Panc1 (cell line): ENCODE data around the gene MTF1.

ENCODE experiments used
- POLR2AphosphoS5 ChIP-seq: IDR thresholded peaks from 2 replicates; pipeline ENCODE4 v1.6.1; 2012; ENCODE audit warnings: mild to moderate bottlenecking, low read depth, low read length, moderate library complexity
- TF ChIP-seq, protein P1 (sequence below): fragments of 450-650 bp; IDR thresholded peaks from 2 replicates; pipeline ENCODE4 v1.5.1; 2017; ENCODE audit warnings: mild to moderate bottlenecking
- TF ChIP-seq, protein P2 (sequence below), 2 experiments: IDR thresholded peaks; 2 replicates each; pipeline ENCODE4 v1.6.1; 2011 to 2012; ENCODE audit warnings: low read depth in 2 of 2, control low read depth in 1 of 2, low read length in 1 of 2, mild to moderate bottlenecking in 1 of 2, moderate library complexity in 1 of 2; ENCODE audit not compliant: insufficient read depth in 1 of 2

DNA sequence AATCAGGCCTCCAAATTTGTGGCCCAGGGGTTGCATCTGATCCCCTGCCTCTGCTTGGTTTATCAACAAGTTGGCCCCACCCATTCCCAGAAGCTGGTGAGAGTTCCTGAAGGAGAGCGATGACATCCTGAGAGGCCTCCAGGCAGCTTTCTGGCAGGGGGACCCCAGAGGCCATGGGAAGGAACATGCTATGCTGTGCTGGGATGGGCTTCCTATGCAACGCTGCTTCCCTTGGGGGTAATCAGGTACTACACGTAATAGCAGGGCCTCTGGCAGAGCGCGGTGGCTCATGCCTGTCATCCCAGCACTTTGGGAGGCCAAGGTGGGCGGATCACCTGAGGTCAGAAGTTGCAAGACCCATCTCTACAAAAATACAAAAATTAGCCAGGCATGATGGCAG lies 8.4 kb upstream of the MTF1 start:
- TF ChIP-seq, protein P1, sequence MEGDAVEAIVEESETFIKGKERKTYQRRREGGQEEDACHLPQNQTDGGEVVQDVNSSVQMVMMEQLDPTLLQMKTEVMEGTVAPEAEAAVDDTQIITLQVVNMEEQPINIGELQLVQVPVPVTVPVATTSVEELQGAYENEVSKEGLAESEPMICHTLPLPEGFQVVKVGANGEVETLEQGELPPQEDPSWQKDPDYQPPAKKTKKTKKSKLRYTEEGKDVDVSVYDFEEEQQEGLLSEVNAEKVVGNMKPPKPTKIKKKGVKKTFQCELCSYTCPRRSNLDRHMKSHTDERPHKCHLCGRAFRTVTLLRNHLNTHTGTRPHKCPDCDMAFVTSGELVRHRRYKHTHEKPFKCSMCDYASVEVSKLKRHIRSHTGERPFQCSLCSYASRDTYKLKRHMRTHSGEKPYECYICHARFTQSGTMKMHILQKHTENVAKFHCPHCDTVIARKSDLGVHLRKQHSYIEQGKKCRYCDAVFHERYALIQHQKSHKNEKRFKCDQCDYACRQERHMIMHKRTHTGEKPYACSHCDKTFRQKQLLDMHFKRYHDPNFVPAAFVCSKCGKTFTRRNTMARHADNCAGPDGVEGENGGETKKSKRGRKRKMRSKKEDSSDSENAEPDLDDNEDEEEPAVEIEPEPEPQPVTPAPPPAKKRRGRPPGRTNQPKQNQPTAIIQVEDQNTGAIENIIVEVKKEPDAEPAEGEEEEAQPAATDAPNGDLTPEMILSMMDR: no peak
- no peak for TF ChIP-seq POLR2AphosphoS5
- TF ChIP-seq, protein P2, sequence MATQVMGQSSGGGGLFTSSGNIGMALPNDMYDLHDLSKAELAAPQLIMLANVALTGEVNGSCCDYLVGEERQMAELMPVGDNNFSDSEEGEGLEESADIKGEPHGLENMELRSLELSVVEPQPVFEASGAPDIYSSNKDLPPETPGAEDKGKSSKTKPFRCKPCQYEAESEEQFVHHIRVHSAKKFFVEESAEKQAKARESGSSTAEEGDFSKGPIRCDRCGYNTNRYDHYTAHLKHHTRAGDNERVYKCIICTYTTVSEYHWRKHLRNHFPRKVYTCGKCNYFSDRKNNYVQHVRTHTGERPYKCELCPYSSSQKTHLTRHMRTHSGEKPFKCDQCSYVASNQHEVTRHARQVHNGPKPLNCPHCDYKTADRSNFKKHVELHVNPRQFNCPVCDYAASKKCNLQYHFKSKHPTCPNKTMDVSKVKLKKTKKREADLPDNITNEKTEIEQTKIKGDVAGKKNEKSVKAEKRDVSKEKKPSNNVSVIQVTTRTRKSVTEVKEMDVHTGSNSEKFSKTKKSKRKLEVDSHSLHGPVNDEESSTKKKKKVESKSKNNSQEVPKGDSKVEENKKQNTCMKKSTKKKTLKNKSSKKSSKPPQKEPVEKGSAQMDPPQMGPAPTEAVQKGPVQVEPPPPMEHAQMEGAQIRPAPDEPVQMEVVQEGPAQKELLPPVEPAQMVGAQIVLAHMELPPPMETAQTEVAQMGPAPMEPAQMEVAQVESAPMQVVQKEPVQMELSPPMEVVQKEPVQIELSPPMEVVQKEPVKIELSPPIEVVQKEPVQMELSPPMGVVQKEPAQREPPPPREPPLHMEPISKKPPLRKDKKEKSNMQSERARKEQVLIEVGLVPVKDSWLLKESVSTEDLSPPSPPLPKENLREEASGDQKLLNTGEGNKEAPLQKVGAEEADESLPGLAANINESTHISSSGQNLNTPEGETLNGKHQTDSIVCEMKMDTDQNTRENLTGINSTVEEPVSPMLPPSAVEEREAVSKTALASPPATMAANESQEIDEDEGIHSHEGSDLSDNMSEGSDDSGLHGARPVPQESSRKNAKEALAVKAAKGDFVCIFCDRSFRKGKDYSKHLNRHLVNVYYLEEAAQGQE (IDR thresholded peaks at IDR 0.05; ENCODE audit: insufficient read depth in 1 of 2, low read depth in 2 of 2, low read length in 1 of 2): no peak
